Keratinocyte (primary cell): ENCODE data around the gene TMPRSS3. TPM values are rescaled to one million over a fixed set of nuclear protein-coding genes. Genes with fewer than 3 reads are reported as not detected.

ENCODE experiments used
- DNase-seq: peaks from one replicate; pipeline ENCODE4 v3.0.0-alpha.2; 2011; ENCODE audit warnings: low read depth, missing footprints, low spot score
- FAIRE-seq: peaks from 2 replicates; lab custom pipeline; 2011; peaks lifted over from hg19 to GRCh38; lab: Jason Lieb, UNC
- H2AFZ ChIP-seq: 2 replicates; pipeline ENCODE4 v1.6.0; 2012; ENCODE audit warnings: low read length, control low read depth, inconsistent platforms; ENCODE audit not compliant: control insufficient read depth
- H3K27ac ChIP-seq: 2 replicates; pipeline ENCODE4 v1.5.1; 2011; ENCODE audit warnings: low read length; ENCODE audit not compliant: control insufficient read depth, insufficient read depth
- H3K27me3 ChIP-seq: 3 replicates; pipeline ENCODE4 v1.6.0; 2011; ENCODE audit warnings: low read length; ENCODE audit not compliant: control insufficient read depth, insufficient read depth; ENCODE audit errors: extremely low read depth
- H3K36me3 ChIP-seq, 2 experiments: 2 replicates in 1 of 2; 3 replicates in 1 of 2; pipeline ENCODE4 v1.5.1; 2011; ENCODE audit warnings: low read length in 2 of 2, mild to moderate bottlenecking in 1 of 2; ENCODE audit not compliant: control insufficient read depth in 2 of 2, insufficient read depth in 2 of 2; ENCODE audit errors: extremely low read depth in 1 of 2
- H3K4me1 ChIP-seq: 3 replicates; pipeline ENCODE4 v1.5.1; 2011; ENCODE audit warnings: low read length; ENCODE audit not compliant: control insufficient read depth, insufficient read depth; ENCODE audit errors: extremely low read depth
- H3K4me2 ChIP-seq: 3 replicates; pipeline ENCODE4 v1.6.0; 2011; ENCODE audit warnings: low read depth, low read length; ENCODE audit not compliant: control insufficient read depth, insufficient read depth; ENCODE audit errors: extremely low read depth
- H3K4me3 ChIP-seq, 3 experiments: fragments of 200-600 bp in 1 of 3; sonication (generic) in 1 of 3; 2 replicates in 2 of 3; 3 replicates in 1 of 3; pipeline ENCODE4 v1.5.1; 2011 to 2016; ENCODE audit warnings: low read length in 3 of 3, mild to moderate bottlenecking in 3 of 3, control low read depth in 2 of 3, inconsistent platforms in 1 of 3, low read depth in 1 of 3, mixed read lengths in 1 of 3, mixed run types in 1 of 3, moderate library complexity in 1 of 3; ENCODE audit not compliant: control insufficient read depth in 2 of 3, insufficient read depth in 2 of 3; ENCODE audit errors: extremely low read depth in 1 of 3
- H3K79me2 ChIP-seq: 2 replicates; pipeline ENCODE4 v1.6.0; 2012; ENCODE audit warnings: low read length; ENCODE audit not compliant: control insufficient read depth, insufficient read depth
- H3K9ac ChIP-seq: 3 replicates; pipeline ENCODE4 v1.6.0; 2011; ENCODE audit warnings: low read length; ENCODE audit not compliant: control insufficient read depth, insufficient read depth; ENCODE audit errors: extremely low read depth
- H3K9me1 ChIP-seq: 3 replicates; pipeline ENCODE4 v1.6.0; 2011; ENCODE audit warnings: low read length; ENCODE audit not compliant: control insufficient read depth, insufficient read depth; ENCODE audit errors: extremely low read depth
- H3K9me3 ChIP-seq: 2 replicates; pipeline ENCODE4 v1.5.1; 2012; ENCODE audit warnings: low read depth, low read length; ENCODE audit not compliant: control insufficient read depth
- H4K20me1 ChIP-seq: 3 replicates; pipeline ENCODE4 v1.6.0; 2011; ENCODE audit warnings: low read length; ENCODE audit not compliant: control insufficient read depth, insufficient read depth; ENCODE audit errors: extremely low read depth
- EZH2 ChIP-seq: IDR thresholded peaks from one replicate; pipeline ENCODE4 v1.6.1; 2012; ENCODE audit warnings: inconsistent platforms, mild to moderate bottlenecking, low read length, moderate library complexity
- dilution Hi-C: fragments of 300-500 bp; cut with MboI; formaldehyde crosslinking; loops from one replicate; pipeline ENCODE4 v1.7.0; 2020; ENCODE audit warnings: low sequenced_read_pairs; ENCODE audit not compliant: extremely low pct_ligation_motif_present
- polyA plus RNA-seq, 5 experiments: library from polyadenylated mRNA; depleted of rRNA in 3 of 5; stranded (reverse) in 3 of 5; stranded (forward) in 1 of 5; unstranded in 1 of 5; fragments of >200 nt; gene quantifications; 1 replicate in 1 of 5; 2 replicates in 3 of 5; 3 replicates in 1 of 5; pipeline versions ENCODE4 v1.2.1 to v1.2.3, GENCODE V29; 2011 to 2012; ENCODE audit warnings: missing spikeins in 2 of 5, low read depth in 1 of 5, low replicate concordance in 1 of 5
- TF ChIP-seq, protein P1 (sequence below), 3 experiments: IDR thresholded peaks in 1 of 3; conservative IDR thresholded peaks in 1 of 3; optimal IDR thresholded peaks in 1 of 3; 2 replicates in 2 of 3; 3 replicates in 1 of 3; pipeline versions ENCODE3 to v1.5.1; 2011; ENCODE audit warnings: low read length in 3 of 3, mild to moderate bottlenecking in 3 of 3, moderate library complexity in 2 of 3, control low read depth in 1 of 3, inconsistent platforms in 1 of 3; ENCODE audit not compliant: insufficient read depth in 2 of 3; ENCODE audit errors: extremely low read depth in 1 of 3

Gene TMPRSS3
- polyA plus RNA-seq, 1 donor (not counting 4 experiments of a cell fraction or from before 2014, with no cell fraction given), result not detected

DNA sequence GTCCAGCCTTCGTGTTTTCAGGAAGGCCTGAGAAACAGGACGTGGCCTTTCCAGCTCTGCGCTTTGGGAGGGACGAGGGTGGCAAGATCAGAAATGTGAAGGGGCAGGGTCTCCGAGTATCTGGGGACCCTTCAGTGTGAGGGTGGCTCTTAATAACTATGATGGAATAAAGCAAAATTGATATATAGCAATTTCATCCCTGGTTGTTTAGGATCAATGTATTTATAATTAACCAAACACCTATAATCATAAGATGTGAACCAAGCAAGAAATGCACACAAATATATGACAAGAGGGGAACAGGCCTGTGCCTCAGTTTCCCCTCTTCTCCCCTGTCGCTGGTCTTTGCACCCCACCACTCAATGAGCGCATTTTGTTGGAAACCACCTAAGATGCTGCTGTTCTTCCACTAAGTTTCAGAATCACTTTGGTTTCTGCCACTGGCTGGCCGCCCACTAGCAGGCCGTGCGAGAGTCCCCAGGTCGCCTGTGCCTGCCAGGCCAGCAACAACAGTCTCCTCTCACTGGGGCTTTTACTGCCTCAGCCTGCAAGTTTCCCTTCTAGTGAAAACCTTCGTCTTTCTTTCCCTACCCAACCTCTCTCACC lies 44.4 kb upstream of the TMPRSS3 start:
- dilution Hi-C loops, result no loop called here
- no peak overlapping the region for H3K9ac ChIP-seq
- DNase-seq (no peak), FAIRE-seq (no peak)
- no peak overlapping the region for H3K4me2 ChIP-seq
- no peaks in the 10 kb centered on the region for H3K9me3 ChIP-seq
- no peak overlapping the region for H3K4me3 ChIP-seq
- no peaks in the 10 kb centered on the region for H3K79me2 ChIP-seq
- no peak for TF ChIP-seq EZH2
- TF ChIP-seq, protein P1, sequence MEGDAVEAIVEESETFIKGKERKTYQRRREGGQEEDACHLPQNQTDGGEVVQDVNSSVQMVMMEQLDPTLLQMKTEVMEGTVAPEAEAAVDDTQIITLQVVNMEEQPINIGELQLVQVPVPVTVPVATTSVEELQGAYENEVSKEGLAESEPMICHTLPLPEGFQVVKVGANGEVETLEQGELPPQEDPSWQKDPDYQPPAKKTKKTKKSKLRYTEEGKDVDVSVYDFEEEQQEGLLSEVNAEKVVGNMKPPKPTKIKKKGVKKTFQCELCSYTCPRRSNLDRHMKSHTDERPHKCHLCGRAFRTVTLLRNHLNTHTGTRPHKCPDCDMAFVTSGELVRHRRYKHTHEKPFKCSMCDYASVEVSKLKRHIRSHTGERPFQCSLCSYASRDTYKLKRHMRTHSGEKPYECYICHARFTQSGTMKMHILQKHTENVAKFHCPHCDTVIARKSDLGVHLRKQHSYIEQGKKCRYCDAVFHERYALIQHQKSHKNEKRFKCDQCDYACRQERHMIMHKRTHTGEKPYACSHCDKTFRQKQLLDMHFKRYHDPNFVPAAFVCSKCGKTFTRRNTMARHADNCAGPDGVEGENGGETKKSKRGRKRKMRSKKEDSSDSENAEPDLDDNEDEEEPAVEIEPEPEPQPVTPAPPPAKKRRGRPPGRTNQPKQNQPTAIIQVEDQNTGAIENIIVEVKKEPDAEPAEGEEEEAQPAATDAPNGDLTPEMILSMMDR (optimal IDR thresholded peaks at IDR 0.05 in 1 of 3, IDR thresholded peaks at IDR 0.05 in 1 of 3, conservative IDR thresholded peaks at IDR 0.05 in 1 of 3; ENCODE audit: extremely low read depth in 1 of 3, insufficient read depth in 2 of 3, low read length in 3 of 3), result no peak
- no peaks in the 10 kb centered on the region for H3K9me1 ChIP-seq
- no peak overlapping the region for H3K27ac ChIP-seq
- H4K20me1 ChIP-seq, result no peaks in the 10 kb centered on the region
- H3K36me3 ChIP-seq, result no peaks in the 10 kb centered on the region
- no peak overlapping the region for H2AFZ ChIP-seq
- H3K4me1 ChIP-seq, result no peaks in the 10 kb centered on the region
- peaks cover 1% of the 10 kb centered on the region for H3K27me3 ChIP-seq

DNA sequence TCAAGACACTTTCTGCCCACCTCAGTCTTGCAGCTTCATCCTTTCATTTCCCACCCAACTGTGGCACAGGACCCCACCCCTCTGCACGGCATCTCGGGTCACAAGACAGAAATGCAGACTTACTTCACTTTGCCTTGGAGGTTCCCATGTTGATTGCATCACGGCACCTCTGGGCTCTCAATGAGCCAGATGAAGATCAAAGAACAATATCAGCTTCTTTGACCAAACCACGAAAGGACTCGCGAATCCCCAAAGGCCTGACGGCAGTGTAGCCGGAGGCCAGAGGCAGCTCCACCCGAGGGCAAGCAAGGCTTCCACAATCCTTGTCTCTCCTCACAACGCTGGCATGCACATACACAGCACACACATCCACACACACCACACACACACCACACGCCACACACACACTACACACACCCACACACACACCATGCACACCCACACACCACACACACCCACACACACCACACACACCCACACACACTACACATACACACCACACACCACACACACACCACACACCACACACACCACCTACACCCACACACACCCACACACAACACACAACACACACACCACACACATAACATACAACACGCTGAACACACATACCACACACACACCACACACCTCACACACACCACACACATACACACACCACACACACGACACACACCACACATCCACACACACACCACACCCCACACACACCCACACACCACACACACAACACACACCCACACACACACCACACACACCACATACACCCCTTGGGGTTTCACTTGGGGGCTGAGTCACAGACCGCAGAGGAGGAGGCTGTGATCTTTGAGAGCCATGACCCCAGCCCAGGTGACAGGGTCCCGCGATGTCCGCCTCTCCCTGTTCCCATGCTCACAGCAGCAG lies 43.7 kb upstream of the TMPRSS3 start:
- Histone ChIP-seq H3K9me1 (no peaks in the 10 kb centered on the region), H4K20me1 (no peaks in the 10 kb centered on the region), H3K27ac (no peak overlapping the region), H3K4me1 (no peaks in the 10 kb centered on the region), H3K79me2 (no peaks in the 10 kb centered on the region), H3K9ac (no peak overlapping the region), H3K9me3 (no peaks in the 10 kb centered on the region), H3K4me2 (no peak overlapping the region), H3K4me3 (no peak overlapping the region), H3K27me3 (peaks cover 5% of the 10 kb centered on the region), H3K36me3 (no peaks in the 10 kb centered on the region), H2AFZ (no peak overlapping the region)
- TF ChIP-seq, protein P1 (optimal IDR thresholded peaks at IDR 0.05 in 1 of 3, IDR thresholded peaks at IDR 0.05 in 1 of 3, conservative IDR thresholded peaks at IDR 0.05 in 1 of 3; ENCODE audit: extremely low read depth in 1 of 3, insufficient read depth in 2 of 3, low read length in 3 of 3), result no peak
- dilution Hi-C loops, result no loop called here
- DNase-seq (no peak), FAIRE-seq (no peak)
